Dedifferentiated amniotic fluid mesenchymal stem cell (primary cell): ENCODE measurements around the gene GGTA1.
"Not testable (repeated sequence)": the region's sequence is repeated elsewhere in the genome, so short reads cannot be mapped to it uniquely, and the experiment has no call there.

Experiments used
- DNase-seq: peaks from one replicate; pipeline ENCODE4 v3.0.0-alpha.2; 2016; ENCODE audit errors: extremely low spot score

GGTA1 gene

DNA sequence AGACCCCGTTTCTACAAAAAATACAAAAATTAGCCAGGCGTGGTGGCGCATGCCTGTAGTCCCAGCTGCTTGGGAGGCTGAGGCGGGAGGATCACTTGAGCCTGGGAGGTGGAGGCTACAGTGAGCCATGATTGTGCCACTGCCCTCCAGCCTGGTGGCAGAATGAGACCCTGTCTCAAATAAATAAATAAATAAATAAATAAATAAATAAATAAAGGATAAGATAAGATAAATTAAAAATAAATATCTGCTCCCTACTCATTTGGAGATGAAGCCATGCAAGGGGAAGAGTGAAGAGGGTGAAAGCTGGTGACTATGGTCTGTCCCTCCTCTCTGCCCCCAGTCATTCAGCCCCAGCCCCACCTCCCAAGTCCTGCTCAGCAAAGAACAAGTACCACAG is 41.2 kb downstream of the GGTA1 start:
- not testable (repeated sequence) for DNase-seq

DNA sequence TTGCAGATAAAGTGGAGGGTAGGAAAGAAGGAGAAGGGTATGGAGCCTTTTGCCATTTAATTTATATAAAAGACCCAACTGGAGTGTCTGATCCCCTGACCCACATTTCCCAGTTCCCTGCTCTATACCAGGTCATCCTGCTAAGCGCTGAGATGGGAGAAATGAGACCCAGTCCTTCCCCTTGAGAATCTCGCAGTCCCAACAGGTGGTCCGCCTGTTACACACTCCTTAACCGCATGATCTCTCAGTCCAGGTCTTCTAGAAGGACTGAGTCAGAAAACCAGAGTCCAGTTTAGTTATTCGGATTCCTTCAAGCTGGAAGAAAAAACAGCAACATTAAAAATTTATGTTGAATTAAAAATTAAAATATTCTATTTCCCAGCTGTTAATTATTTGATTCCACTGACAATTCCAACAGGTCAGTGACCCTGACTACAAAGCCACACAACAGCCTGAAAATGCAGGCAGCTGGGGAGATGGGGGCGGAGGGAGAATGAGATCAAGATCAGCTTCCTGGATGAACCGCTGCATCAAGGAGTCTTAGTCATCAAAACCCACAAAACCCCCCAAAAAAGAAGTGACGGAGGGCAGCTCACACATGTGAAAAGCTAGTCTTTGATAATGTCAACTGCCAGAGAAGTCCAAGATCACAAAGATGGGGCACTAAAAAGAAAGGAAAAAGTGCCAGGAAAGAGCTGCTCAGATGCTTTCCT is 44.0 kb downstream of the GGTA1 start:
- DNase-seq = no peak

DNA sequence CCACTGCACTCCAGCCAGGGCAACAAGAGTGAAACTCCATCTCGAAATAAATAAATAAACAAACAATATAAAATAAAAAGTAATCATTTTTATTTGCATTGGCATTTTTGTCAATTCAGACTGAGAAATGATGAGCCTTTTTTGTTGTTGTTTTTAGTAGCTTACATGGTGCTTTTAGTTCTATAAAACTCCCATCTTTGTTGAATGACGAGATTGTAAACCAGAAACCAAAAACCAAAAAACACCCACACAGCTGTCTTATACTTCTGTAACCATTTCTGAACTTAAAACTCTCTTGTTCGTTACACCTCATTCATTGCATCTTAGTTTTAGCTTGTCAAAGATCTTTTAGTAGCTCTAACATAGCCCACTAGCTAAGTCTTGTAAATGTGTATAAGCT is 44.7 kb downstream of the GGTA1 start:
- DNase-seq = no peak

DNA sequence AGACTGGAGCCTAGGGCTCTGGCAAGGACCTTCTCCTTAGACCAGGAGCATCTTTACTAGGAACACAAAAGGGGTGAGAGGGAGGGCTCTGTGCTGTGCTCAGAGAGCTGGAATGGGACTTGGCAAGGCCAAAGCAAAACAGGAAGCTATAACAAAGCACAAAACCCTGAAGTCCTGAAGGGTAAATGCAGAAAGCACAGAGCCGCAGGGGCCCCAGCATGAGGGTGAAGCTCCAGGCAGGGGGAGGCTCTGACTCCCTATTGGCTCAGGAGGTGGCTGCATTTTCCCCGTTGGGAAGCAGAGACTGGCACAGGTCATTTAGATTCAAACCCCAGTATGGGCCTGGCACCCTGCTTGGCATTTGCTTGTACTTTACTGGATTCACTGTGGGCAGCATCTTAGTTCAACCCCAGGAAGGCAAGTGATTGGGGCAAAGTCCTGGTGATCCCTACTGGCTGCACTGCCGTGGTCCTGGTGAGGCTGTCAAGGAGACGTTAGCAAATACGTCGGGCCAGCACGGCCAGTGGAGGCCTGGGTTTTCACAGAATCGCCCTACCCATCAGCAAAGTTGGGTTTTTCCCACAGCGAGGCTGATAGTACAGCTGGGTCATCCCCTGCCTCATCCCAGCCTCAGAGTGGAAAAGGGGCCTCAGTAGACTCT is 46.3 kb downstream of the GGTA1 start:
- DNase-seq = no peak

DNA sequence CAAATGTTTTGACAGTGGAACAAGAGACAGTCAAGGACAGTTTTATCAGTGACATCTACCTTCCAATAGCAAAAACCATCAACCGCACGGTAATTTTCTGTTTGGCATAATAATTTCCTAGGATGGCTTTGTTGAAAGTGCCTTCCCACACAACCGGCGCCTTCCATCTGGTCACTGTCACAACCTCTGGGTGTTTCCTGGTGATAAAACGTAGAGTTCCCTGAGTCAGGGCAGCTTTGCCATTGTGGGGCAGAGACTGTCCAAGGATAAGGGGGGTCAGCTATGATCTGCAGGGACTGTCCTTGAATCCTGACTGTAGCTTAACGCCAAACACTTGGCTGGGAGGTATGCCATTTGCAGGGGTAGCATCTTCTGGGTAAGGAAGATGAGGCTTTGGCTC is 47.6 kb downstream of the GGTA1 start:
- no peak for DNase-seq

DNA sequence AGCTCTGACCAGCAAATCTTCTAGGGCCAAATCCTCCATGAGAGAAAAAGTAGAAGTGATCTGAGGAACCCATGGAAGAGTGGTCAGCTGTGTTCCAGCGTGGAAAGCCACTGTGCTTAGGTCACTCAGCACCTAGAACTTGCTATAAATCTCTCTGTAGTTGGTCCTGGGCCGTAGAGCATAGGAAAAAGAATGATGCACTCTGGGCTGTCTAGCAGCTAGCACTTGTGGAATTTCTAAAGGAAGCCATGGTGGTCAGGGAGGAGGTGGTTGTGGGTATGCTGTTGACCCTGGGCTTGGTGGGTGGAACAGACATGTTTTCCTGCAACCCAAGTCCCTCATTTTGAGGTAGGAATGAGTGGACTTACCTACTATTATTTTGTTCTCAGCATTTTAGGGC is 48.1 kb downstream of the GGTA1 start:
- no peak for DNase-seq

DNA sequence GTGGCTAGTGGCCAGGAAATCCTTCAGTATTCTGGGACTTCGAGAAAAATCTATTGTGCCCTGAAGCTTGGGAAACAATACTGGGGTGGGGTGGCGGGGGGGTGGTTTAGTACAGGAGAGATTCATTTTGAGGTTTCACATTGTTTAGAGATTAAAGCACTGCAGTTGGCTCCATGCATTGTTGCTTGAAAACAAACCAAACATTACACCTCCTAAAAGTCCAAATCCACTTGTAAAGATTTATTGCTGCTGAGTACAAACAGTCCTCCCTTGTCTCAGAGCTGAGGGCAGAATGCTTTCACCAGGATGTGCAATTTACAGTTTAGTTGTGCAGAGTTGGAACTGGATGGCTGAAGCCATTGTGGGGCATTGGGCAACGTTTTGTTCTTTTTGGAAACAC is 49.4 kb downstream of the GGTA1 start:
- DNase-seq = no peak

DNA sequence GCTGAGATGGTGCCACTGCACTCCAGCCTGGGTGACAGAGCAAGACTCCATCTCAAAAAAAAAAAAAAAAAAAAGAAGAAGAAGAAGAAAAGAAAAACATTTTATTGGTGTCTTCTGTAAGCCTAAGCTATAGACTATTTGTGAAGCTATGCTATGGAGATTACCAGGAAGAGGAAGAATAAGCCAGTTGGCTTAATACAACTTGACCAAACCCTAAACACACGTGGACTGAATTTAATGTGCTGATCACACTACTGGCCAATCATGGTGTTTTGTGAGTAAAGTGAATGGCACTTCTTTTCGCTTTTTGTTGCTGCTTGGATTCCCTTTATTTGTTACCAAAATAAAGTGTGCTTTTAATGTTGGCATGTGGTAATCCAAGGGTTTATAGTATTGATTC is 49.9 kb downstream of the GGTA1 start:
- no peak for DNase-seq

DNA sequence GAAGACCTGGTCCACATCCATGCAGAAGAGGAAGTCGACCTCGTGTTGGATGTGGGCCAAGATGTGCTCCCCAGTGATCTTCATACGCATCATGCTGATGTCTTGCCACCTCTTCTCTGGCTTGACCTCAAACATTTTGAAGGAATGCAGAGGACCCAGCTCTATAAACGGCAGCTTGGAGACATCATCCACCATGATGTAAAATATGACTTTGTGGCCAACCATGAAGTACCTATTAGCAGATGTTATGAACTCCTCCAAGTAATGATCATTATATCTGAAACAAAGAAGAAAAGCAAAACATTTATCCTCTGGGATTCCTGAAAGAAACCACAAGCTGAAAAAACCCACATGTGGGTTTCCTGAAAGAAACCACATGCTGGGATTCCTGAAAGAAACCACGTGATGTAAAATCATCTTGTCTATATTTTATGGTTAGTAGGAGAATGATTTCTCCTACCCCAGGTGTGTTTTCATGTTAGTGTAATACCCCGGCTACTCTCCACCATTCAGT is 52.3 kb downstream of the GGTA1 start:
- DNase-seq = peak; percentile 30

DNA sequence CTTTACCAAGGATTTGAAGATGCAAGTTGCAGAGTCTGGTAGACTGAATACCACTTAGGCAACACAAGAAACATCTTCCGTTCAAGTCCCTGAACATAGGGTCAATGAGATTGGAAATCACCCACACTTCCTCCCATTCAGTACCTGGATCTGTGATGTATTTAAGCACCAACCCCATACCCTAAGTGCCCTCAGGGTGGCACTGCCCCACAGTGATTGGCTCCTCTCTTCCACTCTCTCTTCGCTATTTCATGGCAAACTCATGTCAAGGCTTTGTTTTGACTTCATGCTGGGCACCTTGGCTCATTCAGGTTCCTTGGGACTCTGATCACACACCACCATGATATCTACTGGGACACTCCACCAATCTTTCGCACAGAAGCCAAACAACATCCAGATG is 53.7 kb downstream of the GGTA1 start:
- DNase-seq = no peak

DNA sequence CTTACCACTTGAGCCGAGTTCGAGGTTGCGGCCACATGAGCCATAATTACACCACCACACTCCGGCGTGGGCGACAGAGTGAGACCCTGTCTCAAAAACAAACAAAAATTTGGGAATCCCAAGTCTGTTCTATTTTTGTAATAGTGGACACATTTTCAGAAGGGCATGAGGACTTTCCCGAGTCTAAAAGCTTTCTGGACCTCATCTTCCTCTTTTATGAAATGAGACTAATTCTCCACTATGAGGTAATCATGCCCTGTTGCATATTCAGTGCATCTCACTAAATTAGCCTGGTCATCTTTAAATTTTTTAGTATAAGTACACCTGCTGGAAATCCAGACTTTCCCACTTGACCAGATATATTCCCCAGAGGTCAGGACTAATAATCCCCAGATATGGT is 55.7 kb downstream of the GGTA1 start:
- DNase-seq = no peak

DNA sequence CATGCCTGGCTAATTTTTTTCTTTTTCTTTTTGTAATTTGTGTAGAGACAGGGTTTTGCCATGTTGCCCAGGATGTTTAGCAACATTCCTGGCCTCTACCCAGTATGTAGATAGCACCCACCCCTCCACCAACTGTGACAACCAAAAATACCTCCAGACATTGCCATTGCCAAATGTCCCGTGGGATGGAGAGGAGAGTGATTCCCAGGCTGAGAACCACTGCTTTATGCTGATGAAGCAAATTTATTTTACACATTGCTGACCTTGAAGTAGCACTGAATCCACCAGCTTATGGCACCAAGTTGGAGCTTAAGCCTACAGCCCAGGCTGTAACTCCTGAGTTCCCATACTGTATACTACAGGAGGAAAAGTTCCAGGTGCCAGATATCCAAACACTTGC is 58.5 kb downstream of the GGTA1 start:
- no peak for DNase-seq

DNA sequence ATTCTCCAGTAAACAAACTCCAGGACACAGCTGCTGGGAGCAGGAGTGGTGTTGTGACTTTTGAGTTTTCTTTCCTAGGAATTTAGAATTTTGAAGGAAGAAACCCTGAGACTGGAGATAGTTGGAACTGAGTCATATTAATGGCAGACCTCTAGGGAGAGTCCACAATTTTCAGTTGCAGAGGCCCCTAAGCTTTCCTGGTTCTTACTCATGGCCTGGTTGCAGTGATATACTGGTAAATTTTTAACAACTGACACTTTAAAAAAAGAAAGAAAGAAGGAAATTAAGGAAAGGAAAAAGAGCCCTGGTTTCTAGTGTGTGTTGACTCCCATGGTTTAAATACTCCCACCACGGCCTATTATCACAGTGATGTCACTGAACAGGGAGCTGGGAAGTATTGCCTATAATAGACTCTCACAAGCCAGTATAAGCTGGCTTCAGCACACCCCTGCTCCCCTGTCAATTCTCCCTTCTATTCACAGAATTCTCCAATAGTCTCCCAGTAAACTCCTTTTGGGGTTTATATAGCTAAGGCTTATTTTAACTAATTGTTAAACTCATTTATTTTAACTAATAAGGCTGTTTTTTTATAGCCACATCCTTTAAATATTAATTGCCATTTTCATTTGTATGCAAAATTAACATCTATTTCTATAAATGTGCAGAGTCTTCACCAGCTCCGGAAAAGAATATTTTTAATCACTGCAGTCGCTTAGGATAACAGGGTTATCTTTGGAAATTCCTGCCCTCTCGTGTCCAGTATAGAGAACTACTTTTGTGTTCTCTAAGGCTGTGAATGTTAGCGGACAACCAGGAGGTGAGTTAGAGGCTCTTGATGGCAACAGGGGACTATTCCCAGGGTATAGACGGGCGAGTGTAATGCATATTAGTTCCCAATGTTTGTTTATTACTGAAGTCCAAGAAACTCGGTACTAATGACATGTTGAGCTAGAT is 59.7 kb downstream of the GGTA1 start:
- DNase-seq = no peak

DNA sequence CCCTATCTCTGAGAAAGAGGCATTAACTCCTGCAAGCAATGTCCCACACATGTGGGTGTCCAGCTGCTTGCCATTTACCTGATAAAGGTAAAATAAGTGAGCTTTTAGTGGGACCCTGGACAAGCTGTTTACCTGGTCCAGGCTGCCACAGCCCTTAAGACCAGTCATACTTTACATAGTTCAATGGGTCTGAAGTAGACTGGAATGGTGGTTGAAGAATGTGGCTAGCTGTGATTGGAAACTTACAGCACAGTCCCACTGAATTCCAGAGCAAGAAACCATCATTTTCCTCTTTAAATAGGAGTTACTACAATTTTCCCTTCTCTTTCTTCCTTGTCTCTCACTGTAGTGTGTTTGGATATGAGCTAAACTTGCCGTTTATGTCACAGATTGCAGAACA is 60.6 kb downstream of the GGTA1 start:
- DNase-seq = no peak

DNA sequence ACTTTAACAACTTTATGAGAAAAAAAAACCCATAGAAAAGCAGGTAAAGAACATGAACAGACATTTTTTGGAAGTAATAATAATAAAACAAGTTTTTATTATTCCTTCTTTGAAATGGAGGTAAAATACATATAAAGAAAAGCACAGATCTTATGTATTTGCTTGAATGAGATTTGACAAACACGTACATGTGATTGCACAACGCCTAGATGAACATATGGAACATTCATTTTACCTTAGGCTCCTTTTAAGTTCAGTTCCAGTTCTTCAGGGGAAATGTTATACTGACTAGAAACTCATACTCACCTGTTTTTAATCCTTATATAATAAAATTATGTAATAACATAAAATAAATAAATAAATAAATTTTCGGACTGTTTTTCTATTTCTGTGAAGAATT is 61.8 kb downstream of the GGTA1 start:
- DNase-seq = no peak

DNA sequence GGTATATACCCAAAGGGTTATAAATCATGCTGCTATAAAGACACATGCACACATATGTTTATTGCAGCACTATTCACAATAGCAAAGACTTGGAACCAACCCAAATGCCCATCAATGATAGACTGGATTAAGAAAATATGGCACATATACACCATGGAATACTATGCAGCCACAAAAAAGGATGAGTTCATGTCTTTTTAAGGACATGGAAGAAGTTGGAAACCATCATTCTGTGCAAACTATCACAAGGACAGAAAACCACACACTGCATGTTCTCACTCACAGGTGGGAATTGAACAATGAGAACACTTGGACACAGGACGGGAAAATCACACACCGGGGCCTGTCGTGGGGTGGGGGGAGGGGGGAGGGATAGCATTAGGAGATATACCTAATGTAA is 62.6 kb downstream of the GGTA1 start:
- DNase-seq = not testable (repeated sequence)

DNA sequence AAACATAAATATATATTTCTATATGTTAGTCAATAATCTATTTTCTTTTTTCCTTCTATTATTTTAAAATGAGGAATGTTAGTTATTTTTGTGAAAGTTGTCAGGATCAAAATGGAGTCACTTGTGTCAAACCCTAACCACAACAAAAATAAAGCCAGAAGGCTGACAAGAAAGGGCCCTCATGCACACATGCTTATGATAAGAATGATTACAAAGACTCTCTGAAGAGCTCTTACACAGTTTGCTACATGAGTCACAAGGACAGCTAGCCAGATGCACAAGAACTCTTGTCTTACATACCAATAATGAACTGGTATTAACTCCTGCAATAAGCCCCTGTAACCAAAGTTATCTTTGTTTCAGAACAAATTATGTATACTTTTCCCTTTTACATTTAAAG is 64.7 kb downstream of the GGTA1 start:
- peak; percentile 31 for DNase-seq

DNA sequence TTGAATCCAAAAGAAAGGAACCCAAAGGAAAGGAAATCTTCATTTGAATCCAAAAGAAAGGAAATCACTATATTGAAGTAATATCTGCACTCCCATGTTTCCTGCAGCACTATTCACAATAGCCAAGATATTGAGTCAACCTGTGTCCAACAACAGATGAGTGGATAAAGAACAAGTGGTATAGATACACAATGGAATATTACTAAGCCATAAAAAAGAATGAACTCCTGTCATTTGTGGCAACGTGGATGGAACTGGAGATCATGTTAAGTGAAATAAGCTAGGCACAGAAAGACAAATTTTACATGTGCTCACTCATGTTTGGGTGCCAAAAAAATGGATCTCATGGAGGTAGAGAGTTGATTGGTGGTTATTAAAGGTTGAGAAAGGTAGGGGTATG is 71.7 kb downstream of the GGTA1 start:
- no peak for DNase-seq

DNA sequence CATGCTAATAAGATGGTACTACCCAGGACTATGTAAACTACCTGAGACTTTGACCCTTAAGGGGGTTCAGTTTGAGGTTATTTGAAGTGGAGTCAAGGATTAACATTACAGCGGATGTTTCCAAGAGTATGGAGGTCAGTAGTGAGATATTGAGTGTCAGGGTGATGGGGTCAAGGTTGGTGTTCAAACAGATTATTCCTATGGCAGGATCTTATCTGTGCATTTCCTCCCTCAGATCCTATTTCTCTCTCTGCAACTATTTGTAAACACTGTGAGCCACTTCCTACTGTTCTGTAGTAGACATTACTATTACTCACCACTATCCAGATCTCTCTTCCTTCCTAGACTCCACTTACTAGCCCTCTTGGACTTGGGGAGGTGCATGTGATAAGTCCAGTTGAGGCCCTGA is 75.6 kb downstream of the GGTA1 start:
- DNase-seq = no peak

DNA sequence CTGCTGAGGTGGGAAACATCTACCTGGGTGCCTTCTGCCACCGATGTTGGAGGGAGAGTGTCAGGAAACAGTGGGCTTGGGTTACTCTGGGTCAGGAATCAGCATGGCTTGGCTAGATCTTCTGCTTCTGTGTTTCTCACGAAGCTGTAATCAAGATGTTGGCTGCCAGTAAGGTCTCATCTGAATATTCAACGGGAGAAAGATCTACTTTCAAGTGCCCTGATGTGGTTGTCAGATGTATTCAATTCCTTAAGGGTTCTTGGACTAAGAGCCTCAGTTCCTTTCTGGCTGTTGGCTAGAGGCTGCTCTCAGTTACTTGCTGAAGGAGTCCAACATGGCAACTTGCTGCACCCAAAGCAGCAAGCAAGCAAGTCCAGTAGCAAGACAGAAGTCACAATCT is 87.7 kb downstream of the GGTA1 start:
- DNase-seq = no peak

DNA sequence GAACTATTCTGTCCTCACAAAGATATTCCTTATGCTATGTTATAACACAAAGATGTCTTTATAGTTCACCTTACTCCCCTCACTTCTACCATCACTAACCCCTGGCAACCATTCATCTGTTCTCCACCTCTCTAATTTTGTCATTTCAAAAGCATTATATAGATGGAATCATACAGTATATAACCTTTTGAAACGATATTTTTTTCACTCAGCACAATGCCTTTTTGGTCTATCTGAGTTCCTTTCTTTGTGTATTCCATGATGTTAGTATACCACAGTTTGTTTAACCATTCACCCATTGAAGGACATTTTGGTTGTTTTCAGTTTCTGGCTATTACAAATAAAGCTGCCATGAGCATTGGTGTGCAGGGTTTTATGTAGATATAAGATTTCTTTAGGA is 93.7 kb downstream of the GGTA1 start:
- no peak for DNase-seq
